ENCODE data around the gene PRKG1.

- no peak for TF ChIP-seq ZNF532 (CRISPR knock-in tag; IDR thresholded peaks at IDR 0.05; ENCODE audit: borderline replicate concordance)
- no peak for TF ChIP-seq CTCF (IDR thresholded peaks at IDR 0.05)
- no peak for TF ChIP-seq IRF1 (CRISPR knock-in tag; IDR thresholded peaks at IDR 0.05)
- no peak for TF ChIP-seq TEAD4 (CRISPR knock-in tag; IDR thresholded peaks at IDR 0.05)
- TF ChIP-seq JUN (CRISPR knock-in tag; IDR thresholded peaks at IDR 0.05), result no peak
- no peak for TF ChIP-seq PREB (CRISPR knock-in tag; IDR thresholded peaks at IDR 0.05; ENCODE audit: borderline replicate concordance)
- no peak for TF ChIP-seq FOXP4 (CRISPR knock-in tag; IDR thresholded peaks at IDR 0.05)
Observed at GRCh38 chr10:52197098-52197497, 1122.8 kb downstream of the PRKG1 start.

Measured in WTC11 (cell line).